ENCODE measurements around the gene DRD4. TPM values are rescaled to one million over a fixed set of nuclear protein-coding genes. Genes with fewer than 3 reads are reported as not detected.
A peak's percentile ranks its signal among the peaks of the same experiment; 100 is the strongest.

DRD4 gene
- total and polyA plus RNA-seq, 2 of the 13 experiments (the other 11 are each of a cell fraction or from before 2014, with no cell fraction given) = 0.09 to 0.13 TPM

DNA sequence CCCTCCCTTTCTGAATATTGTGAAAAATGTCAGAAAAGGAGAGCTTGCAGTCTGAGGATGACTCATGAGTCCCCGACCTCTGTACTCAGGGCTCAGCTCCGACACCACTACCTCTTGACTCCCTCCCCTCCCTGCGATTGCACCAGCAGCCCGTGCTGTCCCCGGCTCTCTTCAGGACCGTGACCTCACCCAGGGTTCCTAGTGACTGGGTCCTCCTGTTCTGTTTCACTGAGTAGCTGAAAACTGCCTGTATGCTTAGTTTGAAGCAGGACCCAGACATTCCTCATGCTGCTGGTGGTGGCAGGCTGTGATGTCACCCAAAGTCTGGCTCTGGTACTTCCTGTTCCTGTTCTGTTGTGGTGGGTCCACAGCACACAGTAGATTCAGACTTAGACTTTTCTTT lies 49.1 kb upstream of the DRD4 start (continued):
- TF ChIP-seq ATF7 (IDR thresholded peaks at IDR 0.05) (peak; percentile 52; the same call in 1 of the 2 replicates), ATF7 (CRISPR knock-in tag; IDR thresholded peaks at IDR 0.05) (no peak), ZNF326 (CRISPR knock-in tag; IDR thresholded peaks at IDR 0.05; ENCODE audit: borderline replicate concordance) (no peak), NCOR1 (IDR thresholded peaks at IDR 0.05; ENCODE audit: borderline replicate concordance, low read length) (peak; percentile 66; the same call in 1 of the 2 replicates), SALL2 (CRISPR knock-in tag; IDR thresholded peaks at IDR 0.05) (no peak), NFATC3 (CRISPR knock-in tag; IDR thresholded peaks at IDR 0.05) (no peak), YEATS4 (CRISPR knock-in tag; IDR thresholded peaks at IDR 0.05; ENCODE audit: borderline replicate concordance) (peak; percentile 66; the same call in 1 of the 2 replicates), SRSF4 (IDR thresholded peaks at IDR 0.05; ENCODE audit: low read depth, low read length, poor library complexity, severe bottlenecking) (no peak), ZNF30 (CRISPR knock-in tag; IDR thresholded peaks at IDR 0.05) (no peak), MXD4 (CRISPR knock-in tag; IDR thresholded peaks at IDR 0.05) (peak; percentile 81), SMAD1 (CRISPR knock-in tag; IDR thresholded peaks at IDR 0.05; ENCODE audit: borderline replicate concordance, low read depth) (no peak), HMG20A (CRISPR knock-in tag; IDR thresholded peaks at IDR 0.05; ENCODE audit: borderline replicate concordance) (peak; percentile 54; the same call in 1 of the 2 replicates), ZFYVE20 (CRISPR knock-in tag; IDR thresholded peaks at IDR 0.05; ENCODE audit: borderline replicate concordance, low read depth) (no peak), ZFAT (CRISPR knock-in tag; conservative IDR thresholded peaks at IDR 0.05) (no peak), GABPA (IDR thresholded peaks at IDR 0.05; ENCODE audit: low read depth, low read length) (no peak), GABPA (CRISPR knock-in tag; IDR thresholded peaks at IDR 0.05; ENCODE audit: low read depth) (peak; percentile 71), FOSL1 (CRISPR knock-in tag; IDR thresholded peaks at IDR 0.05; ENCODE audit: borderline replicate concordance) (peak; percentile 94), JUND (CRISPR knock-in tag; IDR thresholded peaks at IDR 0.05) (peak; percentile 95)
- TF ChIP-seq, protein P1, sequence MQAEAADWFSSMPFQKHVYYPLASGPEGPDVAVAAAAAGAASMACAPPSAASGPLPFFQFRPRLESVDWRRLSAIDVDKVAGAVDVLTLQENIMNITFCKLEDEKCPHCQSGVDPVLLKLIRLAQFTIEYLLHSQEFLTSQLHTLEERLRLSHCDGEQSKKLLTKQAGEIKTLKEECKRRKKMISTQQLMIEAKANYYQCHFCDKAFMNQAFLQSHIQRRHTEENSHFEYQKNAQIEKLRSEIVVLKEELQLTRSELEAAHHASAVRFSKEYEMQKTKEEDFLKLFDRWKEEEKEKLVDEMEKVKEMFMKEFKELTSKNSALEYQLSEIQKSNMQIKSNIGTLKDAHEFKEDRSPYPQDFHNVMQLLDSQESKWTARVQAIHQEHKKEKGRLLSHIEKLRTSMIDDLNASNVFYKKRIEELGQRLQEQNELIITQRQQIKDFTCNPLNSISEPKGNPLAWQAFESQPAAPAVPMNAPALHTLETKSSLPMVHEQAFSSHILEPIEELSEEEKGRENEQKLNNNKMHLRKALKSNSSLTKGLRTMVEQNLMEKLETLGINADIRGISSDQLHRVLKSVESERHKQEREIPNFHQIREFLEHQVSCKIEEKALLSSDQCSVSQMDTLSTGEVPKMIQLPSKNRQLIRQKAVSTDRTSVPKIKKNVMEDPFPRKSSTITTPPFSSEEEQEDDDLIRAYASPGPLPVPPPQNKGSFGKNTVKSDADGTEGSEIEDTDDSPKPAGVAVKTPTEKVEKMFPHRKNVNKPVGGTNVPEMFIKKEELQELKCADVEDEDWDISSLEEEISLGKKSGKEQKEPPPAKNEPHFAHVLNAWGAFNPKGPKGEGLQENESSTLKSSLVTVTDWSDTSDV (CRISPR knock-in tag; IDR thresholded peaks at IDR 0.05) = no peak
- TF ChIP-seq, protein P2, sequence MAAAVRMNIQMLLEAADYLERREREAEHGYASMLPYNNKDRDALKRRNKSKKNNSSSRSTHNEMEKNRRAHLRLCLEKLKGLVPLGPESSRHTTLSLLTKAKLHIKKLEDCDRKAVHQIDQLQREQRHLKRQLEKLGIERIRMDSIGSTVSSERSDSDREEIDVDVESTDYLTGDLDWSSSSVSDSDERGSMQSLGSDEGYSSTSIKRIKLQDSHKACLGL (CRISPR knock-in tag; IDR thresholded peaks at IDR 0.05) = no peak
- TF ChIP-seq, protein P3, sequence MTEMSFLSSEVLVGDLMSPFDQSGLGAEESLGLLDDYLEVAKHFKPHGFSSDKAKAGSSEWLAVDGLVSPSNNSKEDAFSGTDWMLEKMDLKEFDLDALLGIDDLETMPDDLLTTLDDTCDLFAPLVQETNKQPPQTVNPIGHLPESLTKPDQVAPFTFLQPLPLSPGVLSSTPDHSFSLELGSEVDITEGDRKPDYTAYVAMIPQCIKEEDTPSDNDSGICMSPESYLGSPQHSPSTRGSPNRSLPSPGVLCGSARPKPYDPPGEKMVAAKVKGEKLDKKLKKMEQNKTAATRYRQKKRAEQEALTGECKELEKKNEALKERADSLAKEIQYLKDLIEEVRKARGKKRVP (CRISPR knock-in tag; IDR thresholded peaks at IDR 0.05) = peak in 1 of 2 experiments; percentile 97; a peak in 2 of 4 replicates
- TF ChIP-seq, protein P4, sequence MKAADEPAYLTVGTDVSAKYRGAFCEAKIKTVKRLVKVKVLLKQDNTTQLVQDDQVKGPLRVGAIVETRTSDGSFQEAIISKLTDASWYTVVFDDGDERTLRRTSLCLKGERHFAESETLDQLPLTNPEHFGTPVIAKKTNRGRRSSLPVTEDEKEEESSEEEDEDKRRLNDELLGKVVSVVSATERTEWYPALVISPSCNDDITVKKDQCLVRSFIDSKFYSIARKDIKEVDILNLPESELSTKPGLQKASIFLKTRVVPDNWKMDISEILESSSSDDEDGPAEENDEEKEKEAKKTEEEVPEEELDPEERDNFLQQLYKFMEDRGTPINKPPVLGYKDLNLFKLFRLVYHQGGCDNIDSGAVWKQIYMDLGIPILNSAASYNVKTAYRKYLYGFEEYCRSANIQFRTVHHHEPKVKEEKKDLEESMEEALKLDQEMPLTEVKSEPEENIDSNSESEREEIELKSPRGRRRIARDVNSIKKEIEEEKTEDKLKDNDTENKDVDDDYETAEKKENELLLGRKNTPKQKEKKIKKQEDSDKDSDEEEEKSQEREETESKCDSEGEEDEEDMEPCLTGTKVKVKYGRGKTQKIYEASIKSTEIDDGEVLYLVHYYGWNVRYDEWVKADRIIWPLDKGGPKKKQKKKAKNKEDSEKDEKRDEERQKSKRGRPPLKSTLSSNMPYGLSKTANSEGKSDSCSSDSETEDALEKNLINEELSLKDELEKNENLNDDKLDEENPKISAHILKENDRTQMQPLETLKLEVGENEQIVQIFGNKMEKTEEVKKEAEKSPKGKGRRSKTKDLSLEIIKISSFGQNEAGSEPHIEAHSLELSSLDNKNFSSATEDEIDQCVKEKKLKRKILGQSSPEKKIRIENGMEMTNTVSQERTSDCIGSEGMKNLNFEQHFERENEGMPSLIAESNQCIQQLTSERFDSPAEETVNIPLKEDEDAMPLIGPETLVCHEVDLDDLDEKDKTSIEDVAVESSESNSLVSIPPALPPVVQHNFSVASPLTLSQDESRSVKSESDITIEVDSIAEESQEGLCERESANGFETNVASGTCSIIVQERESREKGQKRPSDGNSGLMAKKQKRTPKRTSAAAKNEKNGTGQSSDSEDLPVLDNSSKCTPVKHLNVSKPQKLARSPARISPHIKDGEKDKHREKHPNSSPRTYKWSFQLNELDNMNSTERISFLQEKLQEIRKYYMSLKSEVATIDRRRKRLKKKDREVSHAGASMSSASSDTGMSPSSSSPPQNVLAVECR (CRISPR knock-in tag; IDR thresholded peaks at IDR 0.05; ENCODE audit: borderline replicate concordance) = peak; percentile 83; the same call in 1 of the 2 replicates

Measured in HepG2 (cell line).